Activated CD4-positive, alpha-beta memory T cell treated with anti-CD3 and anti-CD28 coated beads, Interleukin-2, amount 10 ng/mL, durations not matched to agents 7 days and 5 days (primary cell): Measurements from ENCODE around the gene PKDCC. TPM values are rescaled to one million over a fixed set of nuclear protein-coding genes. Genes with fewer than 3 reads are reported as not detected.
"Not testable (repeated sequence)": the region's sequence is repeated elsewhere in the genome, so short reads cannot be mapped to it uniquely, and the experiment has no call there.

ENCODE experiments used
- CTCF ChIA-PET: fragments of 350-600 bp; sonication (Branson Sonifier 250); formaldehyde crosslinking; loops from one replicate; lab custom pipeline; 2021; ENCODE audit warnings: antibody characterized with exemption, inconsistent platforms; lab: Charles Lee
- POLR2A ChIA-PET: fragments of 350-600 bp; sonication (Branson Sonifier 250); formaldehyde crosslinking; loops from one replicate; lab custom pipeline; 2021; ENCODE audit warnings: antibody characterized with exemption; lab: Charles Lee
- DNase-seq: peaks from one replicate; pipeline ENCODE4 v3.0.0-alpha.2; 2020
- H3K27ac Mint-ChIP-seq: one replicate; pipeline ENCODE4 v1.8.0; 2021; ENCODE audit warnings: mild to moderate bottlenecking, mixed read lengths
- H3K27me3 Mint-ChIP-seq: one replicate; pipeline ENCODE4 v1.8.0; 2021; ENCODE audit warnings: mixed read lengths
- H3K36me3 Mint-ChIP-seq: one replicate; pipeline ENCODE4 v1.8.0; 2021; ENCODE audit warnings: low read depth, mixed read lengths
- H3K4me1 Mint-ChIP-seq: one replicate; pipeline ENCODE4 v1.8.0; 2021; ENCODE audit warnings: mixed read lengths
- H3K4me3 Mint-ChIP-seq: one replicate; pipeline ENCODE4 v1.8.0; 2021; ENCODE audit warnings: mild to moderate bottlenecking, mixed read lengths
- H3K9me3 Mint-ChIP-seq: one replicate; pipeline ENCODE4 v1.8.0; 2021; ENCODE audit warnings: mixed read lengths
- total RNA-seq, 2 experiments: library from RNA; stranded (reverse); gene quantifications; one replicate each; pipeline ENCODE4 v1.2.3, GENCODE V29; 2021

PKDCC gene
- total RNA-seq, 2 experiments from 2014 or later: not detected

- Mint-ChIP-seq H3K27me3 (peaks cover 26% of the 10 kb centered on the region), H3K4me3 (no peak overlapping the region), H3K9me3 (no peaks in the 10 kb centered on the region), H3K4me1 (no peaks in the 10 kb centered on the region), H3K27ac (no peak overlapping the region), H3K36me3 (no peaks in the 10 kb centered on the region)
- CTCF ChIA-PET: interaction anchor here (3.0 kb wide), 1 partner anchor 20 kb away, joined by 8 read pairs; no protein-coding TSS in a partner anchor
- DNase-seq: no peak
- POLR2A ChIA-PET: no interaction called here
These were observed 19.7 kb downstream of the PKDCC start for GRCh38 chr2:42067521-42067920.

- POLR2A ChIA-PET: no interaction called here
- no peak overlapping the region for H3K4me3 Mint-ChIP-seq
- H3K27me3 Mint-ChIP-seq: peaks cover 20% of the 10 kb centered on the region
- no peaks in the 10 kb centered on the region for H3K4me1 Mint-ChIP-seq
- DNase-seq: no peak
- no peak overlapping the region for H3K27ac Mint-ChIP-seq
- H3K9me3 Mint-ChIP-seq: no peaks in the 10 kb centered on the region
- CTCF ChIA-PET: interaction anchor here (3.0 kb wide), 1 partner anchor 19 kb away, joined by 8 read pairs; no protein-coding TSS in a partner anchor
- H3K36me3 Mint-ChIP-seq: no peaks in the 10 kb centered on the region
These were observed 20.9 kb downstream of the PKDCC start for GRCh38 chr2:42068571-42069178.

- no peak overlapping the region for H3K27ac Mint-ChIP-seq
- CTCF ChIA-PET: interaction anchor here (3.0 kb wide), 1 partner anchor 18 kb away, joined by 8 read pairs; no protein-coding TSS in a partner anchor
- H3K9me3 Mint-ChIP-seq: no peaks in the 10 kb centered on the region
- H3K36me3 Mint-ChIP-seq: no peaks in the 10 kb centered on the region
- DNase-seq: no peak
- H3K27me3 Mint-ChIP-seq: peaks cover 18% of the 10 kb centered on the region
- no peak overlapping the region for H3K4me3 Mint-ChIP-seq
- POLR2A ChIA-PET: no interaction called here
- H3K4me1 Mint-ChIP-seq: no peaks in the 10 kb centered on the region
These were observed 21.7 kb downstream of the PKDCC start for GRCh38 chr2:42069568-42069967.

DNA sequence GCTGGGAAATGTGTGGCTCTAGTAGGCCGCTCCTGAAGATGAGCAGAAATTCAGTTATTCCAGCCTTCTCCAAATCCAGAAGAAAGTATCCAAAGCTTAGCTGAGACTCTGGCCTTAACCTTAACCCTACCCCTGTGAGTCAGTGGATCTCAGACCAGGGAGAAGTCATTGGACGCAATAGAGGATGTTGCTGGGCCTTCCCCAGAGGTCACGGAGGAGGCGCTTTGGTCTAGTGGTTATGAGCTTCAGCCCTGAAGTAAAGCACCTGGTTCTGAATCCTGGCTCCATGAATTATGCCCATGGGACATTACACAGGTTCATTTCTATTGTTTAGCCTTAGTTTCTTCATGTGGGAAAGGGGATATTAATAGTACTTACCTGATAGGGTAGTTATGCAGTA lies 24.0 kb downstream of the PKDCC start:
- Mint-ChIP-seq H3K27me3 (peaks cover 15% of the 10 kb centered on the region), H3K4me1 (no peaks in the 10 kb centered on the region), H3K36me3 (no peaks in the 10 kb centered on the region), H3K27ac (no peak overlapping the region), H3K9me3 (no peaks in the 10 kb centered on the region), H3K4me3 (no peak overlapping the region)
- ChIA-PET CTCF (no interaction called here), POLR2A (no interaction called here)
- no peak for DNase-seq

DNA sequence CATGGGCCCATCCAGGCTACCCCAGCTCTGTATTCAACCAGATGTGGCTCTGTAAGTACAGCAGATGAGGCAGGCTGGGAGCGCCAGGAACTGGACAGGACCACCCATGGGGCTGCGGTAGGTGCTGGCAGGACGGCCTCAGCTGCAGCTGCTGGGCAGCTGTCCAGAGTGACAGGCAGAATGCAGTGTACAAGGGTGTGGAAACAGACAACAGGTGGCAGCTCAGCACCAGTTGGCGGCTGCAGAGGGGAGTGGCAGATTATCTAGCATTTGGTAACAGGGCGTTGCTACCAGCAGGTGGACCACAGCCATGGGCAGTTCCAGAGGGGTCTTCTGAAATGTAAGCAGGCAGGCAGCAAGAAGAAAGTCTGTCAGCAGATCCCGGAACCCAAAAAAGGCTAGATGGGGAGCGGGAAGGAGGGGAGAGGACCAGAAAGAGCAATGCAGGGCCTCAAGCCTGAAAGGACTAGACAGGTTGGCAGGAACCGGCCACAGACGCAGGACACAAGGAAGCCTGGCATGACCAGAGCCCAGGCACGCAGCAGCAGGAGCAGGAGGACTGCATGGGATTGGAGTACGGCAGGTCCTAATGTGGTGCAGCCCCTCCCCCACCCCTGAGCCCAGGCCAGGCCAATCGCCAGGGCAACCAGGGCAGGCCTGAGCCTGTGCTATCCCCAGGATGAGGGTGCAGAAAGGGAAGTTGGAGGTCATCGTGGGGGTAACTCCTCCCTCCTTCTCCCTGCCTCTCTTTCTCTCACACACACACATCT lies 24.7 kb downstream of the PKDCC start:
- no peaks in the 10 kb centered on the region for H3K9me3 Mint-ChIP-seq
- no peaks in the 10 kb centered on the region for H3K4me1 Mint-ChIP-seq
- H3K36me3 Mint-ChIP-seq: no peaks in the 10 kb centered on the region
- ChIA-PET CTCF (no interaction called here), POLR2A (no interaction called here)
- H3K27ac Mint-ChIP-seq: no peak overlapping the region
- no peak overlapping the region for H3K4me3 Mint-ChIP-seq
- H3K27me3 Mint-ChIP-seq: peaks cover 20% of the 10 kb centered on the region
- no peak for DNase-seq

DNA sequence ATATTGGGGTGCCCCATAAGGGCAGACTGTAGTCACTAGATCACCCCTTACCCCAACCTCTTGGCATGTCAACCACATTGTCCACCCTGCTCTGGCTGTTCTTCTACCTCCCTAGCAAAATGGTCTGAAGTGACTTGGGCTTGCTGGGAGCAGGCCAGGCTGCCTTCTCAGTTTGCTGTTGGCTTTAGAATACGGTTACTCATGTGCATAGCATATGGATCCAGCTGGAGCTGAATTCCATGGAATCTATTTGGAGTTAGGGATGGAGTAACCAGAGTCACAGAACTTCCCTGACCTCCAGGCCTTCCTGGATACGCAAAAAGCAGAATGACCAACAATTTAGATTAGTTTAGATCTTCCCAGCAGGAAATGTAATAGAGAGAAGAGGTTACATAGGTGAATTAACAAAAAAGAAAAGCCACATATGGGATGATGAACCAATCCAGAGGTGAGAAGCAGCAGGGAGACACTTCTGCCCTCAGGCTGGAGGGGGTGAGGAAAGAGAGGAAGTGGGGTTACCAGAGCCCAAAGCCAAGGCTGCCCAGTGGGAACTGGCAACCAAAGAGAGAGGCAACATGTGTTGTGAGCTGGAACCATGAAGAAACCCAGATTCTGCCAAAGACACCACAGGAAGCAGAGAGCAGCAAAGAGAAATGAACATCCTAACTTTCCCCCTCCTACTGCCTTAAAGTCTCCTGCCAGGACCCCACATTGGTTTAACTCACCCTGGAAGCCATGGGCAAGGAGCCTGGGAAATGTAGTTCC lies 26.1 kb downstream of the PKDCC start:
- H3K27me3 Mint-ChIP-seq: peaks cover 15% of the 10 kb centered on the region

DNA sequence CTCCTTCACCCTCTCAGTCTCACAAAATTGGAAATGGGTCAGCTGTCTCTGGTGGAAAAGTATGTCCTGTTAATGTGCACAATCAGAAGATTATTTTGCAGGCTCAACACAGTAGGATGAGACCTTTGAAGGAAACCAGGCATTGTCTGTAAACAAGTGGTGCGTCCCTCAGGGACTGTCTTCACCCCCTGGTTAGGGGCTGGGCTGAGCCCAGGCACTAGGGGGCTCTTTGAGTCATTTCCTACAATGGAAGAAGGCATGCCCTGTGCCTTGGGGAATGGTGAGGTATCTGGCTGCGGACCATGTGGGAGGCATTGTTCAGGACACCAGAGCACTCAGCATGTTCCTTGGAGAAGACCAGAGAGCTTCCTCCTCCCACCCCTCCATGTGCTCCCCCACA lies 26.8 kb downstream of the PKDCC start:
- ChIA-PET POLR2A (no interaction called here), CTCF (interaction anchor here (0.9 to 1.0 kb wide), 2 partner anchors 10 to 12 kb away, joined by 3 read pairs; no protein-coding TSS in a partner anchor)
- Mint-ChIP-seq H3K36me3 (no peaks in the 10 kb centered on the region), H3K4me3 (no peak overlapping the region), H3K4me1 (no peaks in the 10 kb centered on the region), H3K27me3 (peaks cover 18% of the 10 kb centered on the region), H3K27ac (no peak overlapping the region), H3K9me3 (no peaks in the 10 kb centered on the region)
- no peak for DNase-seq

More for the DNA sequence above, 26.1 kb downstream of the PKDCC start:
- ChIA-PET POLR2A (no interaction called here), CTCF (interaction anchor here (1.0 kb wide), 1 partner anchor 12 kb away, joined by 3 read pairs; no protein-coding TSS in a partner anchor)
- H3K4me1 Mint-ChIP-seq: no peaks in the 10 kb centered on the region
- H3K4me3 Mint-ChIP-seq: no peak overlapping the region
- no peak overlapping the region for H3K27ac Mint-ChIP-seq
- DNase-seq: no peak
- H3K9me3 Mint-ChIP-seq: no peaks in the 10 kb centered on the region
- H3K36me3 Mint-ChIP-seq: no peaks in the 10 kb centered on the region

- no peaks in the 10 kb centered on the region for H3K4me1 Mint-ChIP-seq
- peaks cover 21% of the 10 kb centered on the region for H3K27me3 Mint-ChIP-seq
- no peak overlapping the region for H3K4me3 Mint-ChIP-seq
- ChIA-PET CTCF (no interaction called here), POLR2A (no interaction called here)
- no peak for DNase-seq
- no peaks in the 10 kb centered on the region for H3K36me3 Mint-ChIP-seq
- no peak overlapping the region for H3K27ac Mint-ChIP-seq
- no peaks in the 10 kb centered on the region for H3K9me3 Mint-ChIP-seq
These were observed 28.8 kb downstream of the PKDCC start for GRCh38 chr2:42076357-42077225.

GRCh38 chr2:42077343-42077742 lies 29.5 kb downstream of the PKDCC start:
- CTCF ChIA-PET: interaction anchor here (1.2 kb wide), 1 partner anchor 10 kb away, joined by 4 read pairs; no protein-coding TSS in a partner anchor

DNA sequence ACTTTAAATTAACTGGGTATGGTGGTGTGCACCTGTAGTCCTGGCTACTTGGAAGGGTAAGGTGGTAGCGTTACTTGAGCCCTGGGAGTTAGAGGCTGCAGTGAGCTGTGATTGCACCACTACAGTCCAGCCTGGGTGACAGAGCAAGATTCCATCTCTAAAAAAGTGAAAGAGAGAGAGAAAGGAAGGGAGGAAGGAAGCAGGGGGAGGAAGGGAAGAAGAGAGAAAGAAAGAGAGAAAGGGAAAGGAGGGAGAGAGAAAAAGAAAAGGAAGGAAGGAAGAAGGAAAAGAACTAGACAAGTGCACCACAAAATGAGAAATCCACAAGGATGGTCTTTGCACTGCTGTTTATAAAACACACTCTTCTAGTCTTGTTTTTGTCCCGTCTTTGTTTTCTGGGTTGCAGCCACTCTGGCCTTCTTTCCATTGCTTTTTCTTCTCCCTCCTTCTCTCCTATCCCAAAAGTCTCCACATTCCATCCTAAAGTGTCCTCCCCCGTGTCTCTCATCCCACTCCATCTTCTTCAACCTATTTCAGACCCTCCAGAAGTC lies 32.0 kb downstream of the PKDCC start:
- peaks cover 28% of the 10 kb centered on the region for H3K27me3 Mint-ChIP-seq
- H3K36me3 Mint-ChIP-seq: no peaks in the 10 kb centered on the region
- ChIA-PET POLR2A (no interaction called here), CTCF (interaction anchor here (18.5 kb wide), 1 partner anchor 210 kb away, joined by 278 read pairs; no protein-coding TSS in a partner anchor)
- H3K27ac Mint-ChIP-seq: no peak overlapping the region
- no peak overlapping the region for H3K4me3 Mint-ChIP-seq
- H3K9me3 Mint-ChIP-seq: no peaks in the 10 kb centered on the region
- no peak for DNase-seq
- peaks cover 4% of the 10 kb centered on the region for H3K4me1 Mint-ChIP-seq

More at GRCh38 chr2:42077343-42077742, 29.5 kb downstream of the PKDCC start:
- no peak for DNase-seq
- Mint-ChIP-seq H3K9me3 (no peaks in the 10 kb centered on the region), H3K27ac (no peak overlapping the region), H3K27me3 (peaks cover 24% of the 10 kb centered on the region), H3K4me1 (no peaks in the 10 kb centered on the region), H3K36me3 (no peaks in the 10 kb centered on the region), H3K4me3 (no peak overlapping the region)
- POLR2A ChIA-PET: no interaction called here

- DNase-seq, H3K4me1 Mint-ChIP-seq, H3K4me3 Mint-ChIP-seq, H3K9me3 Mint-ChIP-seq, POLR2A ChIA-PET, H3K27ac Mint-ChIP-seq, H3K36me3 Mint-ChIP-seq: not testable (repeated sequence)
- peaks cover 28% of the 10 kb centered on the region for H3K27me3 Mint-ChIP-seq
- CTCF ChIA-PET: interaction anchor here (1.6 to 18.5 kb wide), 2 partner anchors 15 to 211 kb away, joined by 3 to 278 read pairs; no protein-coding TSS in a partner anchor
These were observed 33.3 kb downstream of the PKDCC start for GRCh38 chr2:42081151-42081550.

GRCh38 chr2:42082016-42082415 lies 34.2 kb downstream of the PKDCC start:
- POLR2A ChIA-PET: no interaction called here
- no peak overlapping the region for H3K27ac Mint-ChIP-seq

More at GRCh38 chr2:42082016-42082415, 34.2 kb downstream of the PKDCC start:
- Mint-ChIP-seq H3K9me3 (no peaks in the 10 kb centered on the region), H3K4me3 (no peak overlapping the region), H3K4me1 (peaks cover 9% of the 10 kb centered on the region), H3K36me3 (no peaks in the 10 kb centered on the region), H3K27me3 (peaks cover 31% of the 10 kb centered on the region)
- CTCF ChIA-PET: interaction anchor here (1.6 to 18.5 kb wide), 2 partner anchors 14 to 212 kb away, joined by 3 to 278 read pairs; no protein-coding TSS in a partner anchor
- no peak for DNase-seq
